Fibroblast of villous mesenchyme (primary cell): Measurements from ENCODE around the gene PCNX4. TPM values are rescaled to one million over a fixed set of nuclear protein-coding genes. Genes with fewer than 3 reads are reported as not detected.

ENCODE experiments used
- DNase-seq: peaks from one replicate; pipeline ENCODE4 v3.0.0-alpha.2; 2010; ENCODE audit warnings: low read depth
- H3K4me3 ChIP-seq: 2 replicates; pipeline ENCODE4 v1.5.1; 2011; ENCODE audit warnings: low read depth, mild to moderate bottlenecking, low read length
- CTCF ChIP-seq: IDR thresholded peaks from 2 replicates; pipeline ENCODE4 v1.5.1; 2012; ENCODE audit warnings: low read depth, mild to moderate bottlenecking, low read length; ENCODE audit not compliant: insufficient read depth
- total RNA-seq: library from RNA; depleted of rRNA; stranded (reverse); fragments of >200 nt; gene quantifications from 2 replicates; pipeline ENCODE4 v1.2.3, GENCODE V29; 2012

Gene PCNX4
- total RNA-seq, 1 donor = 138 TPM

GRCh38 chr14:60215127-60215444 is 123.4 kb downstream of the PCNX4 start:
- TF ChIP-seq CTCF = no peak
- no peak overlapping the region for H3K4me3 ChIP-seq
- DNase-seq = no peak

DNA sequence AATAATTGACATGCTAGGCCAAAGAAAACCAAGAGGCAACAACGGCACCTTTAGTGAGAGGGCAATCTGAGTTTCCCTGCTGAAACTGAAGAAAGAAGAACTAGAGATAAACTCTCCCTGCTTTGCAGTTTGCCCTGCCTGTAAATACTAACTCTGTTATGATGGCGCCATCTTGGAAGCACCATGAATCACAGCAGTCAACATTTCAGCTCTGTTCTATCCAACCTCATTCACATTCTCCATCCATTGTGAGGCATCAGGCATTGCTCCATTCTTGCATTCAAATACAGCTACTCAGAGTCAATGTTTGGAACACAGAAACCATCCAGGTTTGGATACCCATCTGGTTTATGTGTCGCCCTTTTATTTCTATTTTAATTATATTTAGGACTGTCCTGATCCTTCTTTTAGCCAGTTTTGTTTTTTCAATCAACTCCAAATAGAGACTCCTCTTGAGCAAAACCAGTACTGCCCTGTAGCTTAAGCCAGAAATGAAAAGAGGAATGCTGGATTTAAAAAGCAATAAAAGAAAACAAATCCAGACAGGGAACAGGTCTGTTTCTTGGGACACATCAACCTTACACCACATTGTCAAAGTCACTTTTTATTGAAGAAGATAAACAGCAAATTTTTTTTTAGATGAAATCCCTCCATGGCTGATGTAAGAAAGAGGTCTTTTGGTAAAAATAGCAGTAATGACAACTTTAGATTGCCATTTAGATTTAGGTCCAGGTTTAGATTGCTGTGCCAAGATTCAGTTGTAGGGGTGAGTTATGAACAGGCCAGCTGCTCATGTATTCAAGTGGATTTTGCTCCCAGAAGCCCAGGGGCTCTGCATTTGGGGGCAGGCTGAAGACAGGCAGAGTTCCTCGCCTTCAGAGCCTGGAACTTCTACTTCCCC is 124.0 kb downstream of the PCNX4 start:
- DNase-seq = no peak
- no peak for TF ChIP-seq CTCF
- H3K4me3 ChIP-seq = no peak overlapping the region

DNA sequence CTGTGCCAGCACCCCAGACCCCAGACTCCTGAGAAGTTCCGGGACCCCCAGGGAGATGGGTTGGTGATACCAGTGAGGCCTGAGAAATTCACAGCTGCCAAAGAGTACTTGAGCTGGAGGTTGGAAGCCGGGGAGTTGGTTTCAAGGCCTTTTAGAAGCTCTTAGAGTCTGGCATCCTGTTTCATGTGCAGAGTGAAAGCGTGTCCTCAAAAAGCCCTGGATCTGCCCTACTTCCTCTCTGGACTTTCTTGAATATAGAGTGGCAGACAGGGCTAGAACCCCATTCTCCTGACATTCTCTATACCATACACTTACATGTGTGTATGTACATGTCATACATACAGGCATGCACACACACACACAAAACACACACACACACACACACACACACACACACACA is 126.0 kb downstream of the PCNX4 start:
- no peak for TF ChIP-seq CTCF
- DNase-seq = no peak
- H3K4me3 ChIP-seq = no peak overlapping the region

Other genes with a start within 250 kb of the PCNX4 start
- 0.43 and 0.64 TPM in 2 replicates for gene RTN1, start 221.1 kb upstream of the PCNX4 start, total RNA-seq
- gene LRRC9, start 171.8 kb upstream of the PCNX4 start, total RNA-seq = under 0.01 TPM in 2 replicates
- gene DHRS7, start 73.5 kb downstream of the PCNX4 start, total RNA-seq = 70.9 and 72.5 TPM in 2 replicates
- 20.6 and 22.5 TPM in 2 replicates for gene PPM1A, start 157.3 kb downstream of the PCNX4 start, total RNA-seq